DMS79 treated with DMSO at 0.1 percent for 48 hours (cell line): Measurements from ENCODE around the gene LMOD2.
"Not testable (repeated sequence)": the region's sequence is repeated elsewhere in the genome, so short reads cannot be mapped to it uniquely, and the experiment has no call there.

ENCODE experiments used
- DNase-seq: peaks from one replicate; lab custom pipeline; 2025; lab: John Stamatoyannopoulos, UW

Gene LMOD2, protein sequence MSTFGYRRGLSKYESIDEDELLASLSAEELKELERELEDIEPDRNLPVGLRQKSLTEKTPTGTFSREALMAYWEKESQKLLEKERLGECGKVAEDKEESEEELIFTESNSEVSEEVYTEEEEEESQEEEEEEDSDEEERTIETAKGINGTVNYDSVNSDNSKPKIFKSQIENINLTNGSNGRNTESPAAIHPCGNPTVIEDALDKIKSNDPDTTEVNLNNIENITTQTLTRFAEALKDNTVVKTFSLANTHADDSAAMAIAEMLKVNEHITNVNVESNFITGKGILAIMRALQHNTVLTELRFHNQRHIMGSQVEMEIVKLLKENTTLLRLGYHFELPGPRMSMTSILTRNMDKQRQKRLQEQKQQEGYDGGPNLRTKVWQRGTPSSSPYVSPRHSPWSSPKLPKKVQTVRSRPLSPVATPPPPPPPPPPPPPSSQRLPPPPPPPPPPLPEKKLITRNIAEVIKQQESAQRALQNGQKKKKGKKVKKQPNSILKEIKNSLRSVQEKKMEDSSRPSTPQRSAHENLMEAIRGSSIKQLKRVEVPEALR

DNA sequence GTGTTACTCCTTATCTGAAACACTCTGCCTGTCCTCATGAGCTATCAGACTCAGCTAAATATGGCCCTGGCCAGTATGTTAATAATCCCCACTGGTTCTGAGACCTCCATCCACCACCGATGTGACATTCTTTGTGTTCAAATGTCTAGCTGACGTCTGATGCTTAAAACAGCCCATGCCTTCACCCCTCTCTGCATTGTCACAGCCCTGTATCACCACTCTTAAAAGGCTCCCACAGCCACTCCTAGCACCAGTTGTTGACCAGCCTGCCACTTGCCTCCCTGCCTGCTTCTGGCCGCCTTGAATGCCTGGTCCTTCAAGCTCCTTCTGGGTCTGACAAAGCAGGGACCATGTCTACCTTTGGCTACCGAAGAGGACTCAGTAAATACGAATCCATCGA lies at the start of gene LMOD2:
Gene LMOD2, plus strand, starts transcription at position 253 of the 400 bp plus-strand sequence. Its CDS starts 98 bp downstream, at position 351.
- no peak for DNase-seq

DNA sequence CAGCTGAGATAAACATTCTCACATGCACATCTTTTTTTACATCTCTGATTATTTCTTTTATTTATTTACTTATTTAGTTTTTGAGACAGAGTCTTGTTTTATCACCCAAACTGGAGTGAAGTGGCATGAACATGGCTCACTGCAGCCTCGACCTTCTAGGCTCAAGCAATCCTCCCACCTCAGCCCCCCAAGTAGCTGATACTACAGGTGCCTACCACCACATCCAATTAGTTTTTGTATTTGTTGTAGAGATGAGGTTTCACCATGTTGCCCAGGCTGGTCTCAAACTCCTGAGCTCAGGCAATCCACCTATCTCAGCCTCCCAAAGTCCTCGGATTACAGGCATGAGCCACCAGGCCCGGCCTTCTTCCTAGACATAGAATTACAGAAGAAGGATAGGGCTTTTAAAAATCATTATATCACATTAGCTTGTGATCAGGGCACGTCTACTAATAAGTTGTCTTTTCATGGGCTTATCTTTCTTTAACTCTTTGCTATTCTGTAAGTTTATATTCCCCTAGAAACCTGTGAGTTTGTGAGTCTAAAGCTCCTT lies 48.2 kb upstream of the LMOD2 start:
- DNase-seq: no peak

DNA sequence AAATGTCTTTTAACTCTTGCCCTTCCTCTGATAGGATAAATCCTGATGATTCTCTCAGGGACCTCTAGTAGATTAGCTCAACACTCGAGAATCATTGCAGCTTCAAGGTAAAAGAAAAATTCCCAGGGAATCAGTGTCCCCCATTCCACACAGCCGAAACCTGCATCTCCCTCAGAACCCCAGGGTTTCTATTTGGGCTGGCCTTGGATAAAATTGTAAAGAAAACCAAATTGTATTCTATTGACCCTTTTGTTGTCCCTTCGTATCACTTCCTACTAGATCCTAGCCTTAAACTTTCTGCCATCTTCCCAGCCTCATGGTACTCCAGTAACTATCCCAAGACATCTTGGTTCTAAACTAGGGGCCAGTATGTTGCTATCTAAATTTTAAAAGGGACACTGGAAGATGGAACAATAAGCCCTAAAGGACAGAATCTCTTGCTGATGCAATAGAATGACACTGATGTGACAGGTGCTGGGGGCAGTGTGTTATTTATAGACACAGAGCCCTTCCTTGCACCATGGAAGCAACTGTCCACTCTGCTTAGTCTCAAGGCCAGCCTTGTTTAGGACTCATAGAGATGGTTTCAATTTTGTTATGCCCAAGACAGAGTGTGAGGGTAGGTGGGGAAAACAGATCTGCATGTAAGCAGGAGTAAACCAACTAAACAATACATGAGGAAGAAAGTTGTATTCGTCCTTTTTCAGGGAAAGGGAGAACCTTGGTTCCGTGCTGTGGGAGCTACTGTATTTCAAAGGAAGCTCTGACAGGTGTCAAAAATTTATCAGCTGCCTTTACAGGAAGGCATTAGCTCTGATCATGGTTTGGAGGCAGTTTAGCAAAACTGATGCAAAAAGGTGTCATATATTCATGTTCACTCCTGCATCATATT lies 46.4 kb upstream of the LMOD2 start:
- no peak for DNase-seq

DNA sequence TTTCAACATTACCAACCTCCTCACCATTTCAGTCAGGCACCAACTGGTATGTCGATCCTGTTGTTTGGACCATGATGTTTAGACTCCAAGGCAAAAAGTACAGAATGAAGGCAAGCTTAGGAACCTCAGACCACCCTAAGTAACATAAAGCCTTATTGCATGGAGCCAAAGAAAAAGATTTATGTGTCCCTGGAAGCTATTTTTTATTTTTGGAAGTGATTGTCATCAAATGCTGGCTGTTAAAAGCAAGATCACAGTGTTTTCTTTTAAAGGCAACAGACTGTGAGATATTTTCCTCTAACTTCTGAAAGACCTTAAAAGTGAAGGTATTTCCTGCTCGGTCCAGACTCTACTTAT lies 45.8 kb upstream of the LMOD2 start:
- DNase-seq: no peak

DNA sequence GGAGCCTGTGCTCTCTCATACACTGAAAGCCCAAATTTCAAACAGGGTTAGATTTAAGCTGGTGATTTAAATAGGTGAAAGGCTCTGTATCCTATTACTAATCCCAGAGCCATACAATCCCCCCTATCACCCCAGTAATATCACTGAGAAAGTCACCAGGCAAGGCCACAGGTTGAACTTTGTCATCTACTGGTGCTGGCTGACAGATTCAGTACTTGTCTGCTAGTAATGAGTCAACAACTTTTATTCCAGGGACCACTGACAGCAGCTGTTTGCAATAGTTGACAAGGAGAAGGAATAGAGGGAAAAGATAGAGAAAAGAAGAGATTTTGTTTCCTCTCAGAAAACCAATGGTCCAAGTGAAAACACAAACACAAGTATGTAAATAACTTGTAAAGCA lies 43.6 kb upstream of the LMOD2 start:
- DNase-seq: no peak

DNA sequence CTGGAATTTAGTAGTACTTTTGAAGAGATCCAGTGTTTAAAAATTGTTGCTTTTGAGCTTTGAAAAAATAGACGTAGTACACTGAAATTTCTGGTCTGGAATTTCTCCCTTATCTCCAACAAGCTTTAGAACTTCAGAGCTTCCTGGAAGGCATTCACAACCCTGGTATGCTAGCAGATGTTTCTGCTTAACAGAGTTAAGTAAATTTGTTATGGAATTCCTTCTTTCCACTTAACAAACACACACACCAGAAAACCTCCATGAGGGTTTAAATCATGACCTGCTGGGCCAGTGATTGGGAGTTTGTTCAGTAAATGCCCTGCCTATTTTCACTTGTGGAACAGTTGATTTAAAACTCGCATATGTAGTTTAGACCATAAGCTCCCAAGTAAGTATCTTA lies 40.3 kb upstream of the LMOD2 start:
- DNase-seq: no peak

DNA sequence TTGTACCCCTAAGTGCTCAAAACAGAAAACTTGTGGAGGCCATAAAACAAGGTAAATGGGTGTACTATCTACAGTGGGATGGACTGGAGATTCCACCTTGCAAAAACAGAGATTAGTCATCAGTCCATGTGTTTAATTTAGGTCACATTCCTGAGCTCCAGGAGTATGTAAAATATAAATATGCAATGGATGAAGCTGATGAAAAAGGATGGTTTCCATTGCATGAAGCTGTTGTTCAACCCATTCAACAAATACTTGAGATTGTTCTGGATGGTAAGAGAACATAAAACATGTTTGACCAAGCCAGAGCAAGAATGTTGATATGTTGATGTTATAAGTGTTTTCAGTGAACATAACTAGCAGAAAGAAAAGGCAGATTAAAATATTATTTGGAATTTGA lies 39.4 kb upstream of the LMOD2 start:
- no peak for DNase-seq

DNA sequence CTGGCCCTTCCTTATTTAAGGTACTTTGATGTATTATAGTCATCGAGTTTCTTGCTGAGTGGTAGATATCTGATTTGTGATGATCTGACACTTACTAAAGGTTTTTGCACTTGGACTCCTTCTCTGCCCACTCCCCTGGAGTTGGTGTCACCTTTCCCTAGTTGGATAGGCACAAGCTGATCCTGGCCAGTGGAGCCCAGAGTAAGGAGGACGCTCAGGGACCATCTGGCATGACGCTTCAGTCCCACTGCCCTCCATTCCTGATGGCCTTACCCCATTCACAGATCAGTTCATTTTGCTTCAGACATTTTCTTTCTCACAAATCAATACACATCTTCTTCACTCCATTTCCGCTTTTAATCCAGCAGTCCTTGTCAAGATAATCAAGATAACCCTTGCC lies 34.0 kb upstream of the LMOD2 start:
- no peak for DNase-seq

DNA sequence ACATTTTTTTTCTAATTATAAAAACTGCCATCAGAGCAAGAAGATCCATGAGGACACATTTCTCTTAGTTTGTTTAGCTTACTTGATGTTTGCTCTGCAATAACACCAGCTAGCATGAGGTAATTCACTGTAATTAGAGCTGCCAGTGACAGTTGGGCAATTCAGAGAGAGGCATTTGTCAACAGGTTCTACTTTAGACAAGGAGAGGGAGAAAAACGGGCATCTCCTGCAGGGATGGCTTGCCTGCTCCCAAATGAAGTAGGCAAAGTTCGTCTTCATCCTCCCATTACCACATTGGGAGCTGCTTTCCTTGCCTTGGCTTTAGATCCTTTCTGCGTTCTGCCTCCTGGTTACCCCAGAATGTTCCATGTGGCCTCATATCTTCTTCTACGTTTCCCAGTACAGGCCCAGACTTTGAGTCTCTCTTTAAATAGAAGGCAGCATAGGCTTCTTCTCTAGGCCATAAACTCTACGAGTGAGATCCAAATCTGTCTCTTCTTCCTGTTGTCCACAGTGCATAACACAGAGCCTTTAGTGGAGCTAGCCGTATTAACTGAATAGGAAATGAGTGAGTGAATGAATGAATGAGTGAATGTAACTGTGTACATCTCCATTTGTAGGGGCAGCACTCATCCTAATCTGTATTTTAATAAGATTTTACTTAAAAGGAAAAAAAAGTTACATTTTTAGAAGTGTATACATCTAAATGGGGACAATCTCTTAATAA lies 32.8 kb upstream of the LMOD2 start:
- no peak for DNase-seq

DNA sequence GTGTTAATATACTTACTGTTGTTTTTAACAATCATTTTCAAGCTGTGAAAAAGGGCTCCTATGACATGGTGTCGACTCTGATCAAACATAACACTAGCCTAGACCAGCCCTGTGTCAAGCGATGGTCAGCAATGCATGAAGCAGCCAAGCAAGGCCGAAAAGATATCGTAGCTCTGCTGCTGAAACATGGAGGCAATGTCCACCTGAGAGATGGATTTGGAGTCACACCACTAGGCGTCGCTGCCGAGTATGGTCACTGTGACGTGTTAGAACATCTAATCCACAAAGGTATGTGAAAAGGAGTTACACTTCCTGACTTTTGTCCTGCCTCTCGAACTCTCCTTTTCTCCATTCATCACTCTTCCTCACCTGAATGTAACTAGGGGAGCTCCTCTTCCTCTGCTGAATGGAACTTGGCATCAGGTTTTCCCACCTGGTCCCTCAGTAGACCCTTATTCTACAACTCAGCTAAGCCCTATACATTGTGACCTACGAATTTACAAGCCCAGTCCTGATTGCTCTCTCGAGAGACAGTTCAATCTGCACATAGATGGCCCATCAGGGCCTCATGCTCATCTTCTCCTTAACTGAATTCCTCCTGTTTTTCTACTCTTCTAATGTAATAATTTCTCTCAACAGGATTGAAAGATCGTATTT lies 31.0 kb upstream of the LMOD2 start:
- DNase-seq: no peak

DNA sequence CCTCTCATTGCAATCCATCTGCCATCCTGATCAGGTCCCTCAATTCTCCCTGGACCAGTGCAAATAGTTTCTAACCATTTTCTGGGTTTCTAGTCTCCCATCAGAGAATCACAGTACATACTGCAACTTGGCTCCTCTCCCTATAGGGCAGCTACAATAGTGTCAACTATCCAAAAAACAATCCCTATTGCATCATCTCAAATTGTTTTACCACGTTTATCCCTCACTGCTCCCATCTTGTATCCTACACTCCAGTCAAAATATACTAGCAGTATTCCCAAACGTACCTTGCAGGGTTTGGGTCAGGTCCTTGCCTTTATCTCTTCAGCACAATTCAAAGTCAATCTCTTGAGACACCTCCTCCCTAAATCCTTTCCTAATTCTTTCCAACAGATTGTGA lies 30.4 kb upstream of the LMOD2 start:
- DNase-seq: no peak

DNA sequence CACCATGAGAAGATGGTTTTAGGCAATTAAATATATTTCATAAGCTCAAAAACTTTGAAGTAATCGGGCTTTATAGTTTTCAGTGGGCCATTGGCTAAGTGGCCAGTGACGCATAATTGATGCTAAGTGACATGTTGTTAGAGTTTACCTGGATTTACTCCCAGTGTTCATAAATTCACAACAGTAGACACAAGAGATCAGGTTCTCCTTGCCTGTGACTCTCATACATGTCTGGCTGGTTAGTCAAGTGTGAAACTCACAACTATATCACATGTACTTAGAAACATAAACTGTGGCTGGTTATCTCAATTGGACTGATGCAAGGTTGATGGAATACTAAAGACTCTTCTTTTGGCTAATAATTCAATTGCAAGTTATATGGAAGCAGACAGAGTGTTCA lies 27.8 kb upstream of the LMOD2 start:
- DNase-seq: no peak

DNA sequence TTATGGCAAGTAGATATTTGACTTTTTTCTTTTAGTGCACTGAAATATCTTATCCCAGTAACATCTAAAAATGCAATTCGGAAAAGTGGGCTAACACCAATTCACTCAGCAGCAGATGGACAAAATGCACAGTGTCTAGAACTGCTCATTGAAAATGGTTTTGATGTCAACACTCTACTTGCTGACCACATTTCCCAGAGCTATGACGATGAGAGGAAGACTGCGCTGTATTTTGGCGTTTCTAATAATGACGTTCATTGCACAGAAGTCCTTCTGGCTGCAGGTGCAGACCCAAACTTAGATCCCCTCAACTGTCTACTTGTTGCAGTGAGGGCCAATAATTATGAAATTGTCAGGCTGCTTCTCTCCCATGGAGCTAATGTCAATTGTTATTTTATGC lies 26.8 kb upstream of the LMOD2 start:
- no peak for DNase-seq

DNA sequence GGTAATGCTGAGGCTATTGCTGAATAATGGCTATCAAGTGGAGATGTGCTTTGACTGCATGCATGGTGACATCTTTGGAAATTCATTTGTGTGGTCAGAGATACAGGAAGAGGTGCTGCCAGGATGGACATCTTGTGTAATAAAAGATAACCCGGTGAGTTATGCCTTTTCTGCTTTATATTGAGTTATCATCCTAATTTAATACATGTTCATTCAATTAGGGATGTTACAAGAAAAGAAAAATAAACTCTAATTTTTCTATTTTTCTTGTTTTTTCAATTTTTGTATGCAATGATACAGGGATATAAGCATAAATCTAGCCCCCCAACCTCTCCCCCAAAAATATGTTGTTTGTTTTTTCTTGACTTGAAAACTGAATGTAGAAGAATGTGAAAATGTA lies 26.4 kb upstream of the LMOD2 start:
- DNase-seq: no peak

DNA sequence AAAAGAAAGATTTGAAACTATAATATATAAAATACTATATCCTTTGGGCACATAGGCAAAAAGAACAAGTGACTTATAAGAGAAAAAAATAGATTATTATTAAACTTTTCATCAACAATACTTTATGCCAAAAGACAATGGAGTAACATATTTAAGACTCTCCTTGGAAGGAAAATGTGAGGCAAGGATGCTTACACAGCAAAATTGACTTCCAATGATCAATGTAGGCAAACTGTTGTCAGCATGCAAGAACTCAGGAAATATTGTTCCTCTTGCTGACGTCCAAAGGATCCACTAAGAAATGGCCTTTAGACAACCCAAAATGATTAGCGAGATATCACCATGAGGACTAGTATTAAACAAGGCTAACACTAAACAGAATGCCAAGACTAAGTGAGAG lies 22.9 kb upstream of the LMOD2 start:
- DNase-seq: no peak

DNA sequence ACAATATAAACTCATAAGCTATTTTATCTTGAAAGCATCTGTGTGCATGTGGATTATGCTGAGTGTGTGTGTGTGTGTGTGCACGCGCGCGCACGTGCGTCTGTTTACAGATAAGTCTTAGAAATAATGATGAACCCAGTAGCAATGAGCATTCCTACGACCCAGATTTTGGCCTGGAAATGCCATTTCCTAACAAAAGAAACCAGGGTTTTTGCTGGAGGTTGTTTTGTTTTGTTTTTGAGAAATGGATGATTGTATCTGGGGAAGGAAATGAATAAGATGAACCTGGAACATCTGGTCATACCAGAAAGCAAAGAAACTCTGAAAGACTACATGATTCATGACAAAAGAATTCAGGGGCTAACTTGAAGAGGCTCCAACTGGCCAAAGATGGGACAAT lies 22.1 kb upstream of the LMOD2 start:
- DNase-seq: no peak

DNA sequence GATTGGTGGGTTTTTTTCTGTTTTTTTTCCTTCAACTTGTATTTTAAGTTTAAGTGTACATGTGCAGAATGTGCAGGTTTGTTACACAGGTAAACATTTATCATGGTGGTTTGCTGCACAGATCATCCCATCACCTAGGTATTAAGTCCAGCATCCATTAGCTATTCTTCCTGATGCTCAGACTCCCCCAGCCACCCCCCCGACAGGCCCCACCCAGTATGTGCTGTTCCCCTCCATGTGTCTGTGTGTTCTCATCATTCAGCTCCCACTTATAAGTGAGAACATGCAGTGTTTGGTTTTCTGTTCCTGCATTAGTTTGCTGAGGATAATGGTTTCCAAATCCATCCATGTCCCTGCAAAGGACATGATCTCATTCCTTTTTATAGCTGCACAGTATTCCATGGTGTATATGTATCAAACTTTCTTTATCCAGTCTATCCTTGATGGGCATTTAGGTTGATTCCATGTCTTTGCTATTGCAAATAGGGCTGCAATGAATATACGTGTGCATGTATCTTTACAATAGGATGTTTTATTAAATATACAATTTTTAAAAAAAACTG lies 21.6 kb upstream of the LMOD2 start:
- DNase-seq: not testable (repeated sequence)

DNA sequence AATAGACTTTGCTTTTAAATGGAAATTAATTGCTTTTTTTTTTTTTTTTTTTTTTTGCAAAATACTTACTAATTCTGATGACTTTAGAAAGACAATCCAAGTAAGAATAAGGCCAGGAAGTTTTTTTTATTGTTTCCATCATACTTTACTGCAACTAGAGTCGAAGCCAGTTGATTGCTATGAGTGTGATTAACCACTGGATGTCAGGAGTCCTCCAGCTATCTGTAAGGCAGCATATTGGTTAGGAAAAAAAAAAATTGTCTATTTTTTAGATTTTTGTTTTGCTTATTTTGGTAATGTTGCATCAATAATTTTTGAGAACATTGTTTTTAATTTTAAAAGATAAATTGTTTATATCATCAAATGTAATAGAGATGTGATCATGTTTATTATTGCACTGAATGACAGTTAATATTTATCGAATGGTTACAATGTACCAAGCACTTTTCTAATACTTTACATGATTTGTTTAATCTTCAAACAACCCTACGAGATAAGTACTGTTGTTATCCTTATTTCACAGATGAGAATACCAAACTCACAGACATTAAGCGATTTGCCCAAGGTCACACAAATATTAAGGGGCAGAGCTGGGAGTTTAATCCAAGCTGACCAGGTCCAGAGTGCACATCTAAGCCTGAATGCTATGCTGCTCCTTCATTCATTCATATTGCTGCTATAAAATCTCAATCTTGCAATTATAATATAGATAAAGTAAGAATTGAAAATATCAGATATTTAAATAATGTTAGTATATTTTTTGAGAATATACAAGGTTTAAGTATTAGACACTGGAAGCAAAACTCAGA lies 19.9 kb upstream of the LMOD2 start:
- DNase-seq: no peak

DNA sequence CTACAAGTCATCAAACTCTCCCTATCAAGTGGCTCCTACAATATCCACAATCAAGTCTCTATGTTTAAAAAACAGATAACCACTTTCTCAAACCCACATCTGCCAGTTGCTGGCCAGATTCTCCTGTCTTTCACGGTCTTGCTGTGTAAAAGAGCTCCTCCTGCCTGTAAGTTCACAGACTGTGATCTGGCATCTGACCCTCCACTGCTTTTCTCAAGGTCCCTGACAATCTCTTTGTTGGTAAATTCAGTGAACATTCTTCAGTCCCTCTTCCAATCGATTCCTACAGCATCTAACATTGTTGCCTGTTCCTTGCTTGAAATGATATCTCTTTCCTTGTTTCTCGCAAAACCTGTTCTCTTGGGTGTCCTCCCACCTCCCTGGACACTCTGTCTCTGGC lies 18.5 kb upstream of the LMOD2 start:
- no peak for DNase-seq

DNA sequence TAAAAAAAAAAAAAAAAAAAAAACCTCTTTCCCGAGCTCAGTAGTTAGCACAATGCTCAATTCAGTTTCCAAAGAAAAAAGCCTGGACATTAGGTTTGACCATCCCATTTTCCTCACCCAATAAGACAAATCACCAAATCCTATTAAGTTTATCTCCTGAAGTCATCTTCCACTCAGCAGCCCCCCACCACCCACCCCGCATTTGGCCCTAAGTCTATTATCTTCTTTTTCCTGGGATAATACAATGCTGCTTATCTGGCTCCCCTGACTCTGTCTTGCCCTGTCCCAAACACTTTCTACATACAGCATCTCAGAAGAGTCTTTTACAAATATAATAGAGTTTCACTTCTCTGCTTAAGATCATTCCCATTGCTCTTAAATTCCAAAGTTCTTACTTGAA lies 17.8 kb upstream of the LMOD2 start:
- no peak for DNase-seq
